HepG2 (cell line): ENCODE measurements around the gene NCOA6.

Experiments used
- ASH2L ChIP-seq: fragments of 300-600, 200-600 bp; sonication (generic); IDR thresholded peaks from 2 replicates; pipeline ENCODE4 v1.7.0; 2017; ENCODE audit warnings: low read depth, mild to moderate bottlenecking, moderate library complexity, mixed read lengths, low read length; ENCODE audit not compliant: insufficient read length
- CTCF ChIP-seq: sonication (generic); formaldehyde crosslinking; IDR thresholded peaks from 2 replicates; pipeline ENCODE4 v1.5.0; 2020; ENCODE audit warnings: mild to moderate bottlenecking, missing genetic modification reagents, moderate library complexity
- HMG20A ChIP-seq: IDR thresholded peaks from 2 replicates; pipeline ENCODE4 v1.6.1; 2016; ENCODE audit warnings: borderline replicate concordance
- MAX ChIP-seq: IDR thresholded peaks from 2 replicates; pipeline ENCODE4 v1.6.1; 2012; ENCODE audit warnings: inconsistent platforms
- MTF1 ChIP-seq: sonication (generic); formaldehyde crosslinking; IDR thresholded peaks from 2 replicates; pipeline ENCODE4 v1.5.0; 2020; ENCODE audit warnings: missing genetic modification reagents
- NR3C1 ChIP-seq: sonication (generic); formaldehyde crosslinking; IDR thresholded peaks from 2 replicates; pipeline ENCODE4 v1.4.0; 2020; ENCODE audit warnings: missing genetic modification reagents
- RAD21 ChIP-seq: fragments of 450-650 bp; formaldehyde crosslinking; IDR thresholded peaks from 2 replicates; pipeline ENCODE4 v1.5.0; 2020; ENCODE audit warnings: mild to moderate bottlenecking
- SP140L ChIP-seq: sonication (generic); formaldehyde crosslinking; IDR thresholded peaks from 2 replicates; pipeline ENCODE4 v1.4.0; 2020; ENCODE audit warnings: missing genetic modification reagents, borderline replicate concordance
- ZBTB1 ChIP-seq: sonication (generic); formaldehyde crosslinking; IDR thresholded peaks from 2 replicates; pipeline ENCODE4 v1.4.0; 2020; ENCODE audit warnings: missing genetic modification reagents, borderline replicate concordance
- TF ChIP-seq, protein P1 (sequence below): sonication (generic); formaldehyde crosslinking; conservative IDR thresholded peaks from 2 replicates; pipeline ENCODE4 v1.4.0; 2020; ENCODE audit warnings: missing genetic modification reagents
- TF ChIP-seq, protein P2 (sequence below): sonication (generic); formaldehyde crosslinking; IDR thresholded peaks from 2 replicates; pipeline ENCODE4 v1.4.0; 2020; ENCODE audit warnings: missing genetic modification reagents, borderline replicate concordance
- TF ChIP-seq, protein P3 (sequence below): sonication (generic); formaldehyde crosslinking; IDR thresholded peaks from 2 replicates; pipeline ENCODE4 v1.4.0; 2020; ENCODE audit warnings: missing genetic modification reagents
- TF ChIP-seq, protein P4 (sequence below): IDR thresholded peaks from 2 replicates; pipeline ENCODE4 v1.6.1; 2016; ENCODE audit warnings: missing genetic modification reagents, missing compliant biosample characterization
- TF ChIP-seq, protein P5 (sequence below): sonication (generic); formaldehyde crosslinking; IDR thresholded peaks from 2 replicates; pipeline ENCODE4 v1.8.0; 2022; ENCODE audit warnings: missing genetic modification reagents, mild to moderate bottlenecking, moderate library complexity, borderline replicate concordance

- no peak for TF ChIP-seq CTCF
- TF ChIP-seq MAX: no peak
- TF ChIP-seq NR3C1 (CRISPR knock-in tag): no peak
- TF ChIP-seq, protein P1, sequence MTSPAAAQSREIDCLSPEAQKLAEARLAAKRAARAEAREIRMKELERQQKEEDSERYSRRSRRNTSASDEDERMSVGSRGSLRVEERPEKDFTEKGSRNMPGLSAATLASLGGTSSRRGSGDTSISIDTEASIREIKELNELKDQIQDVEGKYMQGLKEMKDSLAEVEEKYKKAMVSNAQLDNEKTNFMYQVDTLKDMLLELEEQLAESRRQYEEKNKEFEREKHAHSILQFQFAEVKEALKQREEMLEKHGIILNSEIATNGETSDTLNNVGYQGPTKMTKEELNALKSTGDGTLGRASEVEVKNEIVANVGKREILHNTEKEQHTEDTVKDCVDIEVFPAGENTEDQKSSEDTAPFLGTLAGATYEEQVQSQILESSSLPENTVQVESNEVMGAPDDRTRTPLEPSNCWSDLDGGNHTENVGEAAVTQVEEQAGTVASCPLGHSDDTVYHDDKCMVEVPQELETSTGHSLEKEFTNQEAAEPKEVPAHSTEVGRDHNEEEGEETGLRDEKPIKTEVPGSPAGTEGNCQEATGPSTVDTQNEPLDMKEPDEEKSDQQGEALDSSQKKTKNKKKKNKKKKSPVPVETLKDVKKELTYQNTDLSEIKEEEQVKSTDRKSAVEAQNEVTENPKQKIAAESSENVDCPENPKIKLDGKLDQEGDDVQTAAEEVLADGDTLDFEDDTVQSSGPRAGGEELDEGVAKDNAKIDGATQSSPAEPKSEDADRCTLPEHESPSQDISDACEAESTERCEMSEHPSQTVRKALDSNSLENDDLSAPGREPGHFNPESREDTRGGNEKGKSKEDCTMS: no peak
- TF ChIP-seq, protein P2, sequence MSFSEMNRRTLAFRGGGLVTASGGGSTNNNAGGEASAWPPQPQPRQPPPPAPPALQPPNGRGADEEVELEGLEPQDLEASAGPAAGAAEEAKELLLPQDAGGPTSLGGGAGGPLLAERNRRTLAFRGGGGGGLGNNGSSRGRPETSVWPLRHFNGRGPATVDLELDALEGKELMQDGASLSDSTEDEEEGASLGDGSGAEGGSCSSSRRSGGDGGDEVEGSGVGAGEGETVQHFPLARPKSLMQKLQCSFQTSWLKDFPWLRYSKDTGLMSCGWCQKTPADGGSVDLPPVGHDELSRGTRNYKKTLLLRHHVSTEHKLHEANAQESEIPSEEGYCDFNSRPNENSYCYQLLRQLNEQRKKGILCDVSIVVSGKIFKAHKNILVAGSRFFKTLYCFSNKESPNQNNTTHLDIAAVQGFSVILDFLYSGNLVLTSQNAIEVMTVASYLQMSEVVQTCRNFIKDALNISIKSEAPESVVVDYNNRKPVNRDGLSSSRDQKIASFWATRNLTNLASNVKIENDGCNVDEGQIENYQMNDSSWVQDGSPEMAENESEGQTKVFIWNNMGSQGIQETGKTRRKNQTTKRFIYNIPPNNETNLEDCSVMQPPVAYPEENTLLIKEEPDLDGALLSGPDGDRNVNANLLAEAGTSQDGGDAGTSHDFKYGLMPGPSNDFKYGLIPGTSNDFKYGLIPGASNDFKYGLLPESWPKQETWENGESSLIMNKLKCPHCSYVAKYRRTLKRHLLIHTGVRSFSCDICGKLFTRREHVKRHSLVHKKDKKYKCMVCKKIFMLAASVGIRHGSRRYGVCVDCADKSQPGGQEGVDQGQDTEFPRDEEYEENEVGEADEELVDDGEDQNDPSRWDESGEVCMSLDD: no peak
- no peak for TF ChIP-seq HMG20A
- TF ChIP-seq, protein P3, sequence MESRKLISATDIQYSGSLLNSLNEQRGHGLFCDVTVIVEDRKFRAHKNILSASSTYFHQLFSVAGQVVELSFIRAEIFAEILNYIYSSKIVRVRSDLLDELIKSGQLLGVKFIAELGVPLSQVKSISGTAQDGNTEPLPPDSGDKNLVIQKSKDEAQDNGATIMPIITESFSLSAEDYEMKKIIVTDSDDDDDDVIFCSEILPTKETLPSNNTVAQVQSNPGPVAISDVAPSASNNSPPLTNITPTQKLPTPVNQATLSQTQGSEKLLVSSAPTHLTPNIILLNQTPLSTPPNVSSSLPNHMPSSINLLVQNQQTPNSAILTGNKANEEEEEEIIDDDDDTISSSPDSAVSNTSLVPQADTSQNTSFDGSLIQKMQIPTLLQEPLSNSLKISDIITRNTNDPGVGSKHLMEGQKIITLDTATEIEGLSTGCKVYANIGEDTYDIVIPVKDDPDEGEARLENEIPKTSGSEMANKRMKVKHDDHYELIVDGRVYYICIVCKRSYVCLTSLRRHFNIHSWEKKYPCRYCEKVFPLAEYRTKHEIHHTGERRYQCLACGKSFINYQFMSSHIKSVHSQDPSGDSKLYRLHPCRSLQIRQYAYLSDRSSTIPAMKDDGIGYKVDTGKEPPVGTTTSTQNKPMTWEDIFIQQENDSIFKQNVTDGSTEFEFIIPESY (CRISPR knock-in tag): no peak
- TF ChIP-seq, protein P4, sequence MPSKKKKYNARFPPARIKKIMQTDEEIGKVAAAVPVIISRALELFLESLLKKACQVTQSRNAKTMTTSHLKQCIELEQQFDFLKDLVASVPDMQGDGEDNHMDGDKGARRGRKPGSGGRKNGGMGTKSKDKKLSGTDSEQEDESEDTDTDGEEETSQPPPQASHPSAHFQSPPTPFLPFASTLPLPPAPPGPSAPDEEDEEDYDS (CRISPR knock-in tag): no peak
- no peak for TF ChIP-seq MTF1 (CRISPR knock-in tag)
- no peak for TF ChIP-seq ASH2L
- TF ChIP-seq ZBTB1 (CRISPR knock-in tag): no peak
- TF ChIP-seq, protein P5, sequence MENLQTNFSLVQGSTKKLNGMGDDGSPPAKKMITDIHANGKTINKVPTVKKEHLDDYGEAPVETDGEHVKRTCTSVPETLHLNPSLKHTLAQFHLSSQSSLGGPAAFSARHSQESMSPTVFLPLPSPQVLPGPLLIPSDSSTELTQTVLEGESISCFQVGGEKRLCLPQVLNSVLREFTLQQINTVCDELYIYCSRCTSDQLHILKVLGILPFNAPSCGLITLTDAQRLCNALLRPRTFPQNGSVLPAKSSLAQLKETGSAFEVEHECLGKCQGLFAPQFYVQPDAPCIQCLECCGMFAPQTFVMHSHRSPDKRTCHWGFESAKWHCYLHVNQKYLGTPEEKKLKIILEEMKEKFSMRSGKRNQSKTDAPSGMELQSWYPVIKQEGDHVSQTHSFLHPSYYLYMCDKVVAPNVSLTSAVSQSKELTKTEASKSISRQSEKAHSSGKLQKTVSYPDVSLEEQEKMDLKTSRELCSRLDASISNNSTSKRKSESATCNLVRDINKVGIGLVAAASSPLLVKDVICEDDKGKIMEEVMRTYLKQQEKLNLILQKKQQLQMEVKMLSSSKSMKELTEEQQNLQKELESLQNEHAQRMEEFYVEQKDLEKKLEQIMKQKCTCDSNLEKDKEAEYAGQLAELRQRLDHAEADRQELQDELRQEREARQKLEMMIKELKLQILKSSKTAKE: no peak
- no peak for TF ChIP-seq SP140L
- no peak for TF ChIP-seq RAD21
Measured at GRCh38 chr20:34798871-34799270, 26.6 kb downstream of the NCOA6 start.
